Progenitor cell of endocrine pancreas (in vitro differentiated cells): ENCODE measurements around the gene ACBD3. TPM values are rescaled to one million over a fixed set of nuclear protein-coding genes. Genes with fewer than 3 reads are reported as not detected.

Experiments used
- DNase-seq: peaks from one replicate; pipeline ENCODE4 v3.0.0; 2021; ENCODE audit warnings: low spot score; ENCODE audit not compliant: unreplicated experiment
- H3K27ac Mint-ChIP-seq: 2 replicates; pipeline ENCODE4 v1.8.0; 2021; ENCODE audit warnings: mild to moderate bottlenecking, moderate library complexity, mixed read lengths
- H3K27me3 Mint-ChIP-seq: 2 replicates; pipeline ENCODE4 v1.8.0; 2021; ENCODE audit warnings: mixed read lengths
- H3K36me3 Mint-ChIP-seq: 2 replicates; pipeline ENCODE4 v1.8.0; 2022; ENCODE audit warnings: mixed read lengths; ENCODE audit not compliant: insufficient read depth
- H3K4me1 Mint-ChIP-seq: 2 replicates; pipeline ENCODE4 v1.8.0; 2021; ENCODE audit warnings: low read depth, mixed read lengths
- H3K4me3 Mint-ChIP-seq: 2 replicates; pipeline ENCODE4 v1.8.0; 2021; ENCODE audit warnings: low read depth, mild to moderate bottlenecking, moderate library complexity, mixed read lengths
- H3K9me3 Mint-ChIP-seq: 2 replicates; pipeline ENCODE4 v1.8.0; 2021; ENCODE audit warnings: low read depth, mixed read lengths
- CTCF ChIP-seq: fragments of 200-600 bp; sonication (generic); IDR thresholded peaks from one replicate; pipeline ENCODE4 v1.5.0; 2021; ENCODE audit warnings: antibody characterized with exemption, mild to moderate bottlenecking; ENCODE audit not compliant: unreplicated experiment
- total RNA-seq: library from RNA; stranded (reverse); gene quantifications from 2 replicates; pipeline ENCODE4 v1.2.1, GENCODE V29; 2021

The ACBD3 gene
- total RNA-seq, 1 donor from 2014 or later: 29.3 TPM

- no peak for DNase-seq
- Mint-ChIP-seq H3K36me3 (peaks cover 10% of the 10 kb centered on the region), H3K4me1 (peaks cover 4% of the 10 kb centered on the region), H3K27ac (no peak overlapping the region), H3K4me3 (no peak overlapping the region), H3K9me3 (no peaks in the 10 kb centered on the region), H3K27me3 (no peaks in the 10 kb centered on the region)
- no peak for TF ChIP-seq CTCF
Observed at GRCh38 chr1:226154593-226154992, 31.9 kb downstream of the ACBD3 start.

GRCh38 chr1:226149806-226150205 lies 36.7 kb downstream of the ACBD3 start:
- DNase-seq: no peak
- no peak overlapping the region for H3K4me3 Mint-ChIP-seq
- H3K9me3 Mint-ChIP-seq: no peaks in the 10 kb centered on the region
- TF ChIP-seq CTCF: no peak
- H3K4me1 Mint-ChIP-seq: peaks cover 4% of the 10 kb centered on the region
- no peak overlapping the region for H3K27ac Mint-ChIP-seq
- H3K27me3 Mint-ChIP-seq: no peaks in the 10 kb centered on the region
- peaks cover 24% of the 10 kb centered on the region for H3K36me3 Mint-ChIP-seq

GRCh38 chr1:226148121-226148648 lies 38.4 kb downstream of the ACBD3 start:
- Mint-ChIP-seq H3K27ac (no peak overlapping the region), H3K36me3 (peaks cover 29% of the 10 kb centered on the region), H3K9me3 (no peaks in the 10 kb centered on the region), H3K4me3 (no peak overlapping the region), H3K4me1 (peaks cover 4% of the 10 kb centered on the region), H3K27me3 (no peaks in the 10 kb centered on the region)
- no peak for DNase-seq
- no peak for TF ChIP-seq CTCF

GRCh38 chr1:226144045-226144444 lies 42.5 kb downstream of the ACBD3 start:
- TF ChIP-seq CTCF: no peak
- no peak overlapping the region for H3K27ac Mint-ChIP-seq
- peaks cover 23% of the 10 kb centered on the region for H3K36me3 Mint-ChIP-seq
- H3K4me1 Mint-ChIP-seq: no peaks in the 10 kb centered on the region
- H3K27me3 Mint-ChIP-seq: no peaks in the 10 kb centered on the region
- DNase-seq: no peak
- H3K4me3 Mint-ChIP-seq: no peak overlapping the region
- H3K9me3 Mint-ChIP-seq: no peaks in the 10 kb centered on the region

GRCh38 chr1:226135709-226136108 lies 50.8 kb downstream of the ACBD3 start:
- Mint-ChIP-seq H3K9me3 (no peaks in the 10 kb centered on the region), H3K27me3 (no peaks in the 10 kb centered on the region), H3K27ac (no peak overlapping the region), H3K4me3 (no peak overlapping the region), H3K4me1 (peaks cover 12% of the 10 kb centered on the region), H3K36me3 (no peaks in the 10 kb centered on the region)
- no peak for DNase-seq
- TF ChIP-seq CTCF: no peak
